H9 (cell line): ENCODE results near the gene TBC1D9B. TPM values are rescaled to one million over a fixed set of nuclear protein-coding genes. Genes with fewer than 3 reads are reported as not detected.

Experiments
- DNase-seq: peaks from one replicate; pipeline ENCODE4 v3.0.0-alpha.2; 2017
- H2AFZ ChIP-seq: one replicate; pipeline ENCODE4 v1.6.1; 2013; ENCODE audit warnings: mild to moderate bottlenecking, low read length, control low read depth, moderate library complexity
- H2AK5ac ChIP-seq: 2 replicates; pipeline ENCODE4 v1.6.1; 2013; ENCODE audit warnings: low read length, control low read depth, mixed read lengths; ENCODE audit not compliant: insufficient read length
- H2BK120ac ChIP-seq: one replicate; pipeline ENCODE4 v1.6.1; 2013; ENCODE audit warnings: low read depth, mild to moderate bottlenecking, low read length, control low read depth, inconsistent platforms; ENCODE audit not compliant: poor library complexity, severe bottlenecking
- H2BK12ac ChIP-seq: 2 replicates; pipeline ENCODE4 v1.6.1; 2013; ENCODE audit warnings: low read length, control low read depth, mixed read lengths, low read depth; ENCODE audit not compliant: insufficient read length
- H2BK15ac ChIP-seq: 2 replicates; pipeline ENCODE4 v1.6.1; 2013; ENCODE audit warnings: low read depth, low read length, control low read depth
- H2BK20ac ChIP-seq: one replicate; pipeline ENCODE4 v1.6.1; 2013; ENCODE audit warnings: low read depth, mild to moderate bottlenecking, low read length, control low read depth, inconsistent platforms; ENCODE audit not compliant: poor library complexity, severe bottlenecking
- H2BK5ac ChIP-seq: 2 replicates; pipeline ENCODE4 v1.6.1; 2013; ENCODE audit warnings: low read length, control low read depth, mixed read lengths; ENCODE audit not compliant: insufficient read length
- H3K14ac ChIP-seq: 2 replicates; pipeline ENCODE4 v1.6.1; 2013; ENCODE audit warnings: low read length, control low read depth; ENCODE audit not compliant: insufficient read depth
- H3K18ac ChIP-seq: 2 replicates; pipeline ENCODE4 v1.6.1; 2013; ENCODE audit warnings: low read depth, mild to moderate bottlenecking, mixed read lengths, low read length, control low read depth; ENCODE audit not compliant: insufficient read length
- H3K23ac ChIP-seq: 2 replicates; pipeline ENCODE4 v1.6.1; 2013; ENCODE audit warnings: low read length, control low read depth, mixed read lengths, low read depth; ENCODE audit not compliant: insufficient read length
- H3K23me2 ChIP-seq: 2 replicates; pipeline ENCODE4 v1.6.1; 2013; ENCODE audit warnings: low read depth, mild to moderate bottlenecking, mixed read lengths, low read length, control low read depth; ENCODE audit not compliant: insufficient read length, poor library complexity, severe bottlenecking
- H3K27ac ChIP-seq: 2 replicates; pipeline ENCODE4 v1.5.1; 2013; ENCODE audit warnings: low read length, control low read depth, mixed read lengths, low read depth; ENCODE audit not compliant: insufficient read length
- H3K27me3 ChIP-seq: 2 replicates; pipeline ENCODE4 v1.6.1; 2013; ENCODE audit warnings: low read length, control low read depth, inconsistent platforms; ENCODE audit not compliant: insufficient read depth
- H3K4ac ChIP-seq: 2 replicates; pipeline ENCODE4 v1.6.1; 2013; ENCODE audit warnings: low read depth, mild to moderate bottlenecking, control low read depth, inconsistent platforms, low read length, moderate library complexity
- H3K4me1 ChIP-seq: 2 replicates; pipeline ENCODE4 v1.6.1; 2013; ENCODE audit warnings: low read length, control low read depth, inconsistent platforms; ENCODE audit not compliant: insufficient read depth
- H3K4me2 ChIP-seq: 2 replicates; pipeline ENCODE4 v1.6.1; 2013; ENCODE audit warnings: low read length, control low read depth, mixed read lengths; ENCODE audit not compliant: insufficient read length, insufficient read depth
- H3K56ac ChIP-seq: 2 replicates; pipeline ENCODE4 v1.6.1; 2013; ENCODE audit warnings: low read depth, mild to moderate bottlenecking, mixed read lengths, low read length, control low read depth; ENCODE audit not compliant: insufficient read length
- H3K79me1 ChIP-seq: 2 replicates; pipeline ENCODE4 v1.6.1; 2013; ENCODE audit warnings: low read depth, mild to moderate bottlenecking, moderate library complexity, low read length, control low read depth, inconsistent platforms; ENCODE audit not compliant: insufficient read depth, poor library complexity, severe bottlenecking
- H3K79me2 ChIP-seq: 2 replicates; pipeline ENCODE4 v1.6.1; 2013; ENCODE audit warnings: low read length, control low read depth, inconsistent platforms; ENCODE audit not compliant: insufficient read depth
- H3K9ac ChIP-seq: 2 replicates; pipeline ENCODE4 v1.6.1; 2013; ENCODE audit warnings: low read length, control low read depth, mixed read lengths; ENCODE audit not compliant: insufficient read length; ENCODE audit errors: extremely low read depth
- H3K9me3 ChIP-seq: one replicate; pipeline ENCODE4 v1.6.1; 2013; ENCODE audit warnings: low read depth, low read length, inconsistent platforms; ENCODE audit not compliant: control insufficient read depth
- H3T11ph ChIP-seq: one replicate; pipeline ENCODE4 v1.6.1; 2013; ENCODE audit warnings: mild to moderate bottlenecking, low read length, control low read depth, inconsistent platforms
- H4K20me1 ChIP-seq: one replicate; pipeline ENCODE4 v1.6.1; 2013; ENCODE audit not compliant: control insufficient read depth, insufficient read length, insufficient read depth
- H4K5ac ChIP-seq: 2 replicates; pipeline ENCODE4 v1.6.1; 2013; ENCODE audit warnings: low read depth, mild to moderate bottlenecking, mixed read lengths, low read length, control low read depth; ENCODE audit not compliant: insufficient read length
- H4K8ac ChIP-seq: replicated peaks from 2 replicates; pipeline ENCODE4 v1.6.1; 2013; ENCODE audit warnings: low read length, control low read depth, mixed read lengths, low read depth; ENCODE audit not compliant: insufficient read length
- H4K91ac ChIP-seq: 2 replicates; pipeline ENCODE4 v1.6.1; 2013; ENCODE audit warnings: low read depth, mild to moderate bottlenecking, moderate library complexity, mixed read lengths, low read length, control low read depth; ENCODE audit not compliant: insufficient read length
- H3K27ac Mint-ChIP-seq, 3 experiments: 2 replicates in 2 of 3; 3 replicates in 1 of 3; pipeline ENCODE4 v1.8.0; 2020 to 2021; ENCODE audit warnings: mixed read lengths in 3 of 3, mild to moderate bottlenecking in 1 of 3, moderate library complexity in 1 of 3
- H3K27me3 Mint-ChIP-seq: 2 replicates; pipeline ENCODE4 v1.8.0; 2021; ENCODE audit warnings: low read depth, mild to moderate bottlenecking, moderate library complexity, mixed read lengths
- H3K36me3 Mint-ChIP-seq, 3 experiments: 2 replicates in 2 of 3; 3 replicates in 1 of 3; pipeline ENCODE4 v1.8.0; 2020 to 2021; ENCODE audit warnings: low read depth in 3 of 3, mixed read lengths in 3 of 3; ENCODE audit not compliant: insufficient read depth in 1 of 3
- H3K4me1 Mint-ChIP-seq, 2 experiments: 2 replicates each; pipeline ENCODE4 v1.8.0; 2020; ENCODE audit warnings: mixed read lengths in 2 of 2
- H3K4me3 Mint-ChIP-seq, 2 experiments: 2 replicates in 1 of 2; 3 replicates in 1 of 2; pipeline ENCODE4 v1.8.0; 2020 to 2021; ENCODE audit warnings: mild to moderate bottlenecking in 2 of 2, mixed read lengths in 2 of 2, moderate library complexity in 1 of 2
- H3K9me3 Mint-ChIP-seq, 2 experiments: 2 replicates in 1 of 2; 3 replicates in 1 of 2; pipeline ENCODE4 v1.8.0; 2020; ENCODE audit warnings: mild to moderate bottlenecking in 2 of 2, mixed read lengths in 2 of 2, moderate library complexity in 1 of 2
- CTCF ChIP-seq: fragments of 200-600 bp; sonication (generic); conservative IDR thresholded peaks from 3 replicates; pipeline ENCODE4 v1.8.0; 2021; ENCODE audit warnings: antibody characterized with exemption, mild to moderate bottlenecking
- WGBS: extraction: QIAGEN DNeasy Blood & Tissue Kit; methylation state at CpG from one replicate; pipeline ENCODE4 v1.1.7; 2013; ENCODE audit warnings: missing lambda C conversion rate, low lambda C conversion rate, mixed read lengths; ENCODE audit not compliant: insufficient read length; ENCODE audit errors: extremely low coverage; 5-methylcytosine and 5-hydroxymethylcytosine counted together
- total RNA-seq: library from RNA; stranded (reverse); gene quantifications from 2 replicates; pipeline ENCODE4 v1.2.1, GENCODE V29; 2021

The TBC1D9B gene
- total RNA-seq, 1 experiment from 2014 or later: 62.1 TPM

GRCh38 chr5:179890751-179891682, 16.7 kb downstream of the TBC1D9B start:
- no CpG with 5 or more reads among the region's 25 CpGs for WGBS
- Mint-ChIP-seq H3K27me3 (no peaks in the 10 kb centered on the region), H3K9me3 (no peaks in the 10 kb centered on the region; a peak in 1 of 5 replicates), H3K4me1 (peaks cover 8 to 10% of the 10 kb centered on the region in 2 experiments), H3K27ac (no peak overlapping the region; a peak in 1 of 7 replicates), H3K36me3 (peaks cover 22 to 70% (median 57%) of the 10 kb centered on the region in 3 experiments; a peak in 6 of 7 replicates), H3K4me3 (no peak overlapping the region; a peak in 1 of 5 replicates)
- DNase-seq: no peak
- Histone ChIP-seq H2BK5ac (no peak overlapping the region), H2AFZ (no peak overlapping the region), H4K20me1 (no peaks in the 10 kb centered on the region), H3K79me2 (no peaks in the 10 kb centered on the region), H3K4ac (no peak overlapping the region), H3K56ac (no peak overlapping the region), H3K14ac (no peak overlapping the region), H2AK5ac (no peak overlapping the region), H2BK120ac (no peak overlapping the region), H4K91ac (no peak overlapping the region), H2BK12ac (no peak overlapping the region), H3K9me3 (no peaks in the 10 kb centered on the region), H3K4me2 (no peak overlapping the region), H3K27me3 (no peaks in the 10 kb centered on the region), H3K27ac (no peak overlapping the region), H4K8ac (no peak overlapping the region), H4K5ac (no peak overlapping the region), H3K23me2 (no peaks in the 10 kb centered on the region), H3T11ph (no peak overlapping the region), H2BK20ac (no peak overlapping the region), H2BK15ac (no peak overlapping the region), H3K9ac (no peak overlapping the region), H3K79me1 (no peaks in the 10 kb centered on the region), H3K23ac (no peak overlapping the region), H3K18ac (no peak overlapping the region), H3K4me1 (no peaks in the 10 kb centered on the region; the same call in 1 of the 2 replicates)
- TF ChIP-seq CTCF: no peak
